HG03066 (cell line): ENCODE data around the gene DDX5.

ENCODE experiments used
- ATAC-seq: cut with Tn5 transposase; IDR thresholded peaks from one replicate; pipeline ENCODE4 v1.9.1; 2021; ENCODE audit warnings: low read depth; ENCODE audit not compliant: unreplicated experiment

DDX5 gene

DNA sequence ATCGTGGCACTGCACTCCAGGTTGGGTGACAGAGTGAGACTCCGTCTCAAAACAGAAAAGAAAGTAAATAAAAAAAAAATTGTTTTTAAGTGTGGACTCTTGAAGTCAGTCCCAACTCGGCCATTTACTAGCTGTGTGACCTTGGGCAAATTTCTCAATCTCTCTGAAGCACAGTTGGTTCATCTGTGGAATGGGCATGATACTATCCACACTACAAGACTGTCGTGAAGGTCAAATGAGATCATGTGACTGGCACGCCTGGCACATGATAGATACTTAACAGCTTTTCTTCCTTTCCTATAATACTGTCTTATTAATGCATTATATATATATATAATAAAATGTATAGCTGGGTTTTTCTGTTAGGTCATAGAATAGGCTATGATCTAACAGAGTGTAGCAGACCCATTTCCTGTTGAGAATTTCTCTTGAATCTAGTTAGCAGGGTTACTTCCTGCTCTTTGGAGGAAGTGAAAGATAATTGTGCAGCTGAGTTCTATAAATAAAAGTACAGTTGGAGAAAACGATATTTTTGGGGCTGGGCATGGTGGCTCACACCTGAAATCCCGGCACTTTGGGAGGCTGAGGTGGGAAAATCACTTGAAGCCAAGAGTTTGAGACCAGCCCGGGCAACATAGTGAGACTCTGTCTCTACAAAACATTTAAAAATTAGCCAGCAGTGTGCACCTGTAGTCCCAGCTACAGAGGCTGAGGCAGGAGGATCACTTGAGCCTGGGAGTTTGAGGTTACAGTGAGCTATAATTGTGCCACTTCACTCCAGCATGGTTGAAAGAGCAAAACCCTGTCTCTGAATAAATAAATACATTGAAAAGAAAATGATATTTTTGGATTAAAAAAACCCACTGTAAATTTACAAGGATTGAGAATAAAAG is 49.9 kb downstream of the DDX5 start:
- no peak for ATAC-seq

DNA sequence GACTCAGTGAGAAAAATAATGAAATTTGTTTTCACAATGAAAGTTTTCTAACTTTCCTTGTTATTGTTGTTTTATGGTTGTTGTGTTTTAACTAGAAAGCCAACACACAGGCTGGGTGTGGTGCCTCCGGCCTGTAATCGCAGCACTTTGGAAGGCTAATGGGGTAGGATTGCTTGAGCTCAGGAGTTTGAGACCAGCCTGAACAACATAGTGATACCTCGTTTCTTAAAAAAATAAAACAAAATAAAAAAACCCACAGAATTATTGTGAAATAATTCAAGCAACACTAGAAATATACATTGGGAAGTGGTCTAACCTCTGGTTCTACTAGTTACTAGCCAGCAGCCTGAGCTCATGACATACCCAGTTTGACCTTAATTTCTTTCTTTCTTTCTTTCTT is 56.5 kb downstream of the DDX5 start:
- no peak for ATAC-seq

DNA sequence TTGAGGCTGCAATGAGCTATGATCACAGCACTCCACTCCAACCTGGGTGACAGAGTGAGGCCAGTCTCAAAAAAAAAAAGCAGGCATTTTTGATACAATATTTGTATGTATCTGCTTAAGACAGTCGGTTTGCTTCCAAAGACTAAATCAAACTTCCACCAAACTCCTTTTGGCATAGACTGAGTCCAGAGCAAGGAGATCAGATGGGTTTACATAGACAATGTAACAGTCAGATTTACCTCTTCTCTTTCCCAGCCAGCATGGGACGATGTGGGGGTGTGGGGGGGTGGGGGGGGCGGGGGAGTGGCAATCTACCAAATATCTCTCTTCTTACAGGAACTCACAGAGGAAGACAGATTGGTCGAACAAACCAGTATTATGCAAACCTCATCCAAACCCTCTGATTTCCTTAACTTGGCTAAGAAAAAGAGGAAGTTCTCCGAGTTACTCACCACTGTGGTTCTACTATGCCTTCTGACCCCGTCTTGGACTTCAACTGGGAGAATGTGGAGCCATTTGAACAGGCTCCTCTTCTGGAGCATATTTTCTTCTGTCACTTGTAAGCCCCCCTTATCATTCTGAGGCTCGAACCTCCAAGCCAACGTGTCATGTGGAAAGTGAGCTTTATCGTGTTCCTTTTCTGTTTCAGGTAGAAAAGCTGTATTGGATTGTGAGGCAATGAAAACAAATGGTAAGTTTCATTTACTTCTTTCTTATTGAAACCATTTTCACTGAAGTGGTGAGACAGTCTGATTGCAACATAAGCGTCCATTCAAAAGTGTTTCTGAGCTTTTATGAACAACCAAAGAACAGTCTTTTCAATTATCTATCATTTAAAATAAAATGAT is 57.2 kb downstream of the DDX5 start, which contains the start of gene MILR1:
Gene MILR1, plus strand, starts transcription at position 451 of the 848 bp plus-strand sequence. Its CDS starts 54 bp downstream, at position 505.
- no peak for ATAC-seq
